GM18858 (cell line): Measurements from ENCODE around the gene MCC.
A peak's percentile ranks its signal among the peaks of the same experiment; 100 is the strongest.

Experiments used
- ATAC-seq: cut with Tn5 transposase; IDR thresholded peaks from one replicate; pipeline ENCODE4 v1.9.1; 2021; ENCODE audit not compliant: unreplicated experiment

The MCC gene

DNA sequence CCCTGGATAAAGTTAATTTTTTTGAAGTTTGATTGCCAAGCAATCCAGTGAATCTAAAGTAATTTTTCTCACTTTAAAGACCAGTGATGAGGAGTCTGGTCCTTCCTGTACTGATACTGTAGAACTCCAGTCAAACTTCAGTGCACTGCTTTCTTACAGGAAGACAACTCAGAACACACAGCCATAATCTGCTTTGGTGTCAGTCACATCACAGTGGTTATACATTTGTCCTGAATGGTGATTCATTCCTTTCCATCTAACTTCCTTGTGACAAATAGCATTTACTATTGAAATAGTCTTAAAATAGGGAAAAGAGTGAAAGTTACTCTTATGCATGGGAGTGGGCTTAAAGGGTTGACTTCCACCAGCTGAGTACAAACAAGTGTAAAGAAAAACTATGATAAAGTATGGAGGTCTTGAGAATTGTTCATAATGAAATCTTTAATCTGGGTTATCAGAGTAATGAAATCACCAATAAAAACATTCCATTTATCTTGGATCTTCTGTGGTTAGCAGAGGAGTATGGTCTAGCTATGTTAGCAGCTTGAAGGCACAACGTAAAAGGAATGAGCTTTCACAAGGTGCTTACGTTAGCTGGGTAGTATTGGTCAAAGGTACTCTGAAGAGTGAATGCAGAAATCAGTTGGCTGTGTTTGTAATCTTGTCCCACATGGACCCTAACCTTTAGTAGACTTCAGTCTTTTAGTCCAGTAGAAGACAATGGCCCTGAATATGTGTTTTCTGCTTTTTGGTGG lies 470.2 kb downstream of the MCC start:
- ATAC-seq: no peak

DNA sequence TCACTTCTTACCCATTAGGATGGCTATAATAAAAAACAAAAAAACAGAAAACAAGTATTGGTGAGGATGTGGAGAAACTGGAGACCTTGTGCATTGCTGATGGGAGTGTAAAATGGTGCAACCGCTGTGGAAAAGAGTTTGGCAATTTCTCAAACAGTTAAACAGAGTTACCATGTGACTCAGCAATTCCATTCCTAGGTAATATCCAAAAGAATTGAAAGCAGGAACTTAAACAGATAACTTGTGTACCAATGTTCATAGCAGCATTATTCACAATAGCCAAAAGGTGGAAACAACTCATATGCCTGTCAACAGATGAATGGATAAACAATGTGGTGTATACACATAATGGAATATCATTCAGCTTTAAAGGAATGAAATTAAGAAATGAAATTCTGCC lies 482.8 kb downstream of the MCC start:
- ATAC-seq: no peak

DNA sequence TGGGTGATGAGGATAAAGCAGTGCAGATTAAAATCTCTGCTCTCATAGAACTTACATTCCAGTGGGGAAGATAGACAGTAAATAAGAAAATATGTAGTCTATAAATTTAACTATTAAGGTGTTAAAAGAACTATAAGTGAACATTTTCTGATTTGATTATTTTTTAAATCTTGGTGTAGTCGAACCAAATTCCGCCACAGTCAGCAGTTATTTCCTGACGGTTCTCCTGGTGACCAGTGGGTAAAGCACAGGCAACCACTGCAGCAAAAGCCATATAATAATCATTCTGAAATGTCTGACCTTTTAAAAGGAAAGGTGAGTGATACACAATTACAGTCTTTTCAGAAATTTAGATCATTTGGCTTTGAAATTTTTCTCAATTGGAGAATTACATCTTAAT lies 484.5 kb downstream of the MCC start:
- no peak for ATAC-seq

DNA sequence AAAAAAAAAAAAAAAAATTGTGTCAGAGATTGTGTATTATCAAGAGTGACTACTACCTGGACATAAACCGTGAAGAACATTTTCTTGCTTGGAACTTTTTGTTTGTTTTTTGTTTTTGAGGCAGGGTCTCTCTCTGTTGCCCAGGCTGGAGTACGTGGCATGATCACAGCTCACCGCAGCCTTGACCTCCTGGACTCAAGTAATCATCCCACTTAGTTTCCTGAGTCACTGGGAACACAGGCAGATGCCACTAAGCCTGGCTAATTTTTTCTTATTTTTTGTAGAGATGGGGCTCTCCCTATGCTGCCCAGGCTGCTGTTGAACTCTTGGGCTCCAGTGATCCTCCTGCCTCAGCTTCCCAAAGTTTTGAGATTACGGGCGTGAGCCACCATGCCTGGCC lies 485.8 kb downstream of the MCC start:
- ATAC-seq: no peak

DNA sequence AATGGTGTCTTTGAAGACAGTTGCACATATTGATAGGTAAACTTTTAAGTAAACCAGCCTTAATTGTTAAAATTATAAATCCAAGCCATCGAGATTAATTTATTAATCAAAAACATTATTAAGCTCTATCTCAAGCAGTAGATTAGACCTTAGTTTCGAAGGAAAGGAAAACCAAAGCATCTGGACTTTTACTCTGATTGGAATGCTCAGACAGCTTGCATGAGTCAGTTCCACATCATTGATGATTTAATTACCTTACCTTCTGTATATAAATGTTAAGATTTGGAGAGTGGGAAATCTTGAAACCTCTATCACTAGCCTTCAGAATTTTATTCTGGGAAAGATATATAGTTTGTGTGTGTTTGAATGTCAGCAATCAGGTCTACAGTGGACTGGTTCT lies 487.8 kb downstream of the MCC start:
- ATAC-seq: no peak

DNA sequence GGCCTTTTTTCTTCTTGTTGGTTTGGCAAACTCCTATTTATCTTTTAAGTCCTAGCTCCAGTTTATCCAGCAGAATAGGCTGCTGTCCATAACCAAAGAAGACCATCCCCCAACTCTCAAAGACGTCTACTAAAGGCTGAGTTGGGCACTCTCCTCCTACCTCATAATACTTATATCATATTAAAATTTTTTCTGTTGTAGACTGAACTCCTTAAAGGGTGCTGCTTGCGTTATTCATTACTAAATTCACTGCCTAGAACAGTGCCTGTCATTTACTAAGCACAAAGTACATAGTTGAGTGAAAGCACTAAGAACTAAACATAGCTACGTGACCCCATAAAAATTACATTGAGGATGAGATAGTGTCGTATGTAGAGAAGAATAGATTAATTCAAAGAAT lies 490.0 kb downstream of the MCC start:
- no peak for ATAC-seq

DNA sequence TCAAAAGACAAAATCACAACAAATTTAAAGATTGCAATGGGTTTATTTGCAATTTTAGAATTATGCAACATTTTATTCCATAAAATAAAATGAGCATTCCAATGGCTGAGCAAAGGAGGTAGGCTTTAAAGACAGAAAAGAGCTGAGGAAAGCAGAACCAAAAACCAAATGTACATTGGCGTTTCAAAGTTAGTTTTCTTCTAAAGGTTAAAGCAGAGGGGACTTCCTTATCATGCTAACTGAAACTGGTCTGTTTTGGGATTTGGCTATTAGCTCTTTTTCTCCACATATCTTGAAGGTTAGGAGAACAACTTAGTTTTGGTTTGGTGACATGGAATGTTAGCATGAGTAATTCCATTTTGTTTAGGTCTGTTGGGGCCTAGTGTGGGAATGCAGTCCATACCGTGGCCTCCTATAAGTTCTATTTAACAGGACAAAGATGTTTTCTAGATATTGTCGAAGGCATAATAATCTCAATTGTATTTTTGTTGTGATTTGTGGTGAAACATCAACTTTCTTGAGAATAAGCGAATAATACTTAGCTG lies 491.4 kb downstream of the MCC start:
- ATAC-seq: no peak

DNA sequence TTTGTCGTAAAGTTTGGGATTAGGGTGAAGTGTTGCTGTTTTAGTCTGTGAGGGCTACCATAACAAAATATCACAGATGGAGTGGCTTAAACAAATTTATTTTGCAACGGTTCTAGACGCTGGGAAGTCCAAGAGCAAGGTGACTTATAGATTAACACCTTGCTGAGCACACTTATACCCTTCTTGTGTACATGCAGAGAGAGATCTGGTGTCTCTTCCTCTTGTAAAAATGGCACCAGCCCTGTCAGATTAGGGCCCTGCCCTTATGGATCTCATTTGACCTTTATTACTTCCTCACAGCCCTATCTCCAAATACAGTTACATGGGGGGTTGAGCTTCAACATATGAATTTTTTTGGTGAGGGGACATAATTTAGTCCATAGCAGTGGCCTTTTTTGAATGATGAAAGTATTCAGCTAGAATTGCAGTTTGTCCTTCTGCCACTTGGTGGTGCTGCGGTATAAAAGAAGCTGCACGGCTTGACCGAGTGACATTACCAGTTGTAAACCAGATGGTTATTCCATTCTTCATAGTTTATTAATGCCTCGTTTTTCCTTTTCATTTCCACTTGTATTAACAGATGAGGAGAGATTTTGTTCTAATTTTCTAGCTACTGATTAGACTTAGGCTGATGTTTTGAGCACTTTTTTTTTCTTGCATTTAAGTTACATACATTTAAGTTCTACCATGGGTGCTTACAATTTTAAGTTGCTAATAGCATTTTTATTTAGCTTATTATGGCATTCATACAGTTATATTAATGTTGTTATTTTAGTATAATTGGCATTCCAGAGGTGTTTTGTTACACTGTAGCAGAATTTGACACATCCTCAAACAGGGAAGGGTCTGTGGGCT lies 492.3 kb downstream of the MCC start:
- ATAC-seq: peak; percentile 85

DNA sequence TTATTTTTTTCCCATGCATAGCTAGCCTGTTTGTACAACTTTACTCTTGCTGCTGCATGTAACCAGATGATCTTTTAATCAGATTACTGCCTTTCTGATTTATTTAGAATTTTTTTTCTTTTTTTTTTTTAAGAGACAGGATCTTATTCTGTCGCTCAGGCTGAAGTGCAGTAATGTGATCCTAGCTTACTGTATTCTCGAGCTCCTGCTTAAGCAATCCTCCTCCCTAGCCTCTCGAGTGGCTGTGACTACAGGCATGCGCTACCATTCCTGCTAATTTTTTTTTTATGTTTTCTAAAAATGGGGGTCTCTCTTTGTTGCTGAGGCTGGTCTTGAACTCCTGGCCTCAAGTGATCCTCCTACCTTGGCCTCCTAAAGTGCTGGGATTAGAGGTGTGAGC lies 502.0 kb downstream of the MCC start:
- no peak for ATAC-seq

DNA sequence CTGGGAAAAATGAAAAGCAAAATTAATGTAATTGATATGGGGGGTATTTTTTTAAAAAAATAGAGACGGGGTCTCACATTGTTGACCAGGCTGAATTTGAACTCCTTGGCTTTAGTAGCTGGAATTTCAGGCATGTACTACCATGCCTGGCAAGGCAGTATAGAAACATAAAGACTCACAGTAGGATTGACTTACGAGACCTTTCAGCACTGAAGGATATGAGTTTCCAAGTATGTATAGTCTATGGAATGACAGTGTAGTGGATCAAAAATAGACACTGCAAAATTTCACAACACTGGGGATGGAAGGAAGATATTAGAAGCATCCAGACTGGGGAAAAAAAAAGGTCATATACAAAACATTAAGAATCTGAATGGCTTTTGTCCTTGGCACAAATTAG lies 504.9 kb downstream of the MCC start:
- no peak for ATAC-seq

DNA sequence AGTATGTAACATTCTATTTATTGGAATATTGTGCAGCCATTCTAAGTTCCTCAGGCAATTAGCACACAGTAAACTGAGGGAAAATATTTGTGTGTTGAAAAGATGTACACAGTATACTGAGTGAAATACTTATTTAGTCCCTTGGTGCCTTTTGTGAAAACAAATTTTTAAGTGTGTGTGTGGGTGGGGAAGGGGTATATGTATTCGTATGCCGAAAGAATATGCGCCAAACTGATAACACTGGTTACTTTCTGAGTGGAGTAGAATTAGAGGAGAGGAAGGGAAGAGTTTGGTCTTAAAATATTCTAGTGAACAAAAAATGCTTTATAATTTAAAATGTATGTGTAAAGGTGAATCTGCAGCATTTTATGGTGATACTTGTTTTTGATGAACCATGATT lies 508.5 kb downstream of the MCC start:
- no peak for ATAC-seq

DNA sequence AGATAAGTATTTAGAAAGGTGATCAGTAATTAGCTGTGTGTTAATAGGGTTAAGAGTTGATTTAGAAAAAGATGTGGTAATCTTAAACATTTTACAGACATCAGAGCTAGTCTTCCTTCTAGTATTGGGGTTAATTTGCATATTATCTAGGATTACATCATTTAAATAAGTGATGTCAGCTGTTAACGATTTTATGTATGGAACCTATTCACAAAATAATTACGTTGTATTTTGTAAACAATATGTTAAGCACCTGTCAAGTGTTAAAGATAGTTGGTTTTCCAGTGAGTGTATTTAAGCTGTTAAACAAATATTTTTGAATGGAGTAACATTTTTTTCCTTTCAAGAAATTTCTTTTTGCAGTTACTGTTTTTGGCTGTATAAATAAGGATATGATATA lies 509.4 kb downstream of the MCC start:
- ATAC-seq: no peak

DNA sequence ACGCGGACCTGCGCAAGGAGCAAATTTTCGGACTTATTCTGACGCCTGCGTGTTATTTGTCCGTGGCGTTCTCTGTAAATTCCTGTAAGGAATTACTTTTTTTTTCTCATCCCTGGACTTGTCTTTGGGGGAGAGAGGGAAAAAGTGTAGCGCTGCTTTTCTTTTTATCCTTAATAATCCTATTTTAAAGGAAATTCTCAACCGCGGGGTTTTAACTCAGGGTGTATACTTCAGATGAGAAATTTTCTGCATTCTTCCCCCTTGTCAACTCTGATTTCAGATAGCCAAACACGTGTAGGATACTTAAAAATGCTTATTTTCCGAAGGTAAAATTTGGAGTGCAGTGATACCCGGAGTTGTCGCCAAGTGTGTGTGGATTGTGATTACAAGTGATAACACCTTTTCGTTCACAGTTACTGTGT lies 510.8 kb downstream of the MCC start:
- ATAC-seq: no peak

DNA sequence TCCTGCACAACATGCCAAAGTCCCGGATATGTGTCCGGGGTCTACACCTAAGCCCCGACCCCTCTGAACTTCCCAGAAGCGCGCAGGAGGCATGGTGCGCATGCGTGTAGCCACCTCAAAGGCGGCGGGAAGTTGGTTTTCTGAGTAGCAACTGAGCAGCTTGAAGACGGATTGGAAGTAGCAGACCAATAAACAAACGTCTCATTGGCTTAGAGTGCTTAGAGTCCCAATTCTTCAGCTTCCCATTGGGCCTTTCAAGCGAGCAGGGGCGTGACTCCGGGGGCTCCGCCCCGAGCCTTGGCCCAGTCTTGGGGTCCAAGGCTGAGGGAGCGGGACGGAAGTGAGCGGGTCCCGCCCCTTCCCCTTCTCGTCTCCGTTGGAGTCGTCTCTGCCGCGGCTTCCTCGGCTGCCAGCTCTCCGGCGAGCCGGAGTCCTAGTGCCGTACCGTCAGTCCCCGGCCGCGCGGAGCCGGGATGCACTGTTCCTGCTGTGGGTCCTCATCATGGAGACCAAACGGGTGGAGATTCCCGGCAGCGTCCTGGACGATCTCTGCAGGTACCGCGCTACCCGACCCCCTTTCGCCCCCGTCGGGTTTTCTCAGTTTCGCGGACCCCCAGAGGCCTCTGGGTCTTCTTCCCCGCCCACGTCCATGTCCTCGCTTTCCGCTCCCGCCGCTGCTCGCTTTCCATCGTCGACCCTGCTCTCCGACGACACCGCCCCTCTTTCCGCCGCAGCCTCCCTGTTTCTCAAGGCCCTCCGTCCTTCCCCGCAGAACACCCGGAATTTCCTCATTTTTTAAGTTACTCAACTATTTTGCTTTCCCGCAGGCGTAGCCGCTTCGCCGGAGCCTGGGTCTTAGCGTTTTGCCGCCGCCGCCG lies 511.6 kb downstream of the MCC start, which contains the start of gene DCP2:
TSS of gene DCP2 (plus strand) at position 367 of the 878 bp plus-strand sequence. CDS start at position 503, 136 bp downstream.
- peak; percentile 98 for ATAC-seq

DNA sequence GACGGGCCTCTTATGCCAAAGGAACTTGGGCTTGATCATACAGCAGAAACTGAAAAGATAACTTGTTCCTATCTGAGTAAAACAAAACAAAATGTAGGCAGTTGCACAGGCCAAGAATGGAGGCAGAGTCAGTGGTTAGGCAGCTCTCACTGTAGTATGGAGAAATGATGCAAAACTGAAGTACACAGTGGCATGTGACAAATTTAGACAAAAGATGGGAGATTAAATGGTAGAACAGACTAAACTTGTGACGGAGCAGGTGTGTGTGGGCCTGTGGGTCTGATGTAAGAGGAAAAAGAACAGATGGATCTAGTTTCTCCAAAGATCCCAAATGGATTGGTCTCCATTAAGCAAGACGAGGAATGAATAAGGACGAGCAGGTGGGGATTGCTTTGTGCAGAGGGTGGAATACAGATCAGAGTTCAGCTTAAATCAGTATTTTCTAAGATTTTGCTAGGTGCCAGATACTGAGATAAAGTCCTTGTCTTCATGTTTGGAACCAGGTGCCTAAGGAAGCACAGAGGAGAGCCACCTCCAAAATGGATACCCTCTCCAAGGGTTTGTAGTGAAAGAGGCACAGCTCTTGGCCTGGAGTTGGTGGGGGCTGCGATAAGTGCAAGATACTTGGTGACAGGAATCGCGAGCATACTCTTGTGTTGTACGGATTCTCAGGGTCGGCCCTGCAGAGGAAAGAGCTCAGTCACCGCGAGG lies 512.4 kb downstream of the MCC start:
- no peak for ATAC-seq

DNA sequence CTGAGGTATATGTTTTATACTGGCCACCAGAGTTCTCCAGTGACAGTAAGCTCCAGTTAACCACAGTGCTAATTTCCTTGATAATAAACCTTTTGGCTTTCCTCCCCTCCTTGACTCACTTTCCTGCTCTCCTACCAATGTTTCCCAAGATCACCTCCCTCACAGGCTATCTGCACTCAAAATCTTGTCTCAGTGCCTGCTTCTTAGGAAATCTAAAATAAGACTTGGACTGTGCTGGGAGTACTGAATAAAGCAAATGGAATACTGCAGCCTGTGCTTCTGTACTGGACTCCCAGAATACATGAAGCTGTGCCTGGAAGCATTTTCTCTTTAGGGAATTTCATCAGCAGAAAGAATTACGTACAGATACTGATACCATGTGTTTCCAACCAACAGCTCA lies 513.4 kb downstream of the MCC start:
- no peak for ATAC-seq

DNA sequence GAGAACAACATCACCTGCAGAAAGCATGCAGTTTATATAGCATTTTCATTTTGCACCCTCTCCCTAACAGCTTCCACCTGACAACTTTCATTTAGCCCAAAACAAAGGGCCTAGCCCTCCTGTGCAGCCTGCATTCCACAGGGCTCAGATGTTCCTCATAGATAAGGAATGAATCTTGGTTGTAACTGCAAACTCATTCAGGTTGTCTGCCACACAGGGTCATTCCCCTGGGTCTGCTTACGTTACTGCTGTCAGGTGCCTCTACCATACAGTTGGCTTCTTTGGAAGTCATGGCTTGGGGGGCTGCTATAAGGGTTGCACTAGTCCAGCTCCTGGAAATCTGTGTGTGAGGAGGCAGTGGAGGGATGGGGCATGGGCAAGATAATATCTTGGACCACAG lies 514.3 kb downstream of the MCC start:
- ATAC-seq: no peak

DNA sequence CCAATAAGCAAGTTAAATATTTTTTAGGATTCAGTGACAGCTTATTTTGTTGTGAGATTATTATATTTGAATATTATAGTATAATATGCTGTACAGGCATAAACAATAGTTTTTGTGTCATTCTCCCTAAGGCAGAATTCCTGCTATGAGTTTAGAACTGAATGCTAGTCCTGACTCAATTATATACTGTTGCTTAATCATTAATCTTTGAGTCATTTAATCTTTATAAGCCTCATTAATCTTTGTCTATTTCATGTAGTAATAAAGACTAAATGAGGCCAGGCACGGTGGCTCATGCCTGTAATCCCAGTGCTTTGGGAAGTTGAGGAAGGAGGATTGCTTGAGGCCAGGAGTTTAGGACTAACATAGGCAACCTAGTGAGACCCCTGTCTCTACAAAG lies 515.2 kb downstream of the MCC start:
- ATAC-seq: no peak
